GM12891 (cell line): ENCODE measurements around the gene C5orf52.

ENCODE experiments used
- POLR2A ChIP-seq: IDR thresholded peaks from 2 replicates; pipeline ENCODE4 v1.6.1; 2011; ENCODE audit warnings: low read depth, low read length, control low read depth
- POLR2AphosphoS5 ChIP-seq: IDR thresholded peaks from 2 replicates; pipeline ENCODE4 v1.6.1; 2011; ENCODE audit warnings: low read depth, low read length, control low read depth

- no peak for TF ChIP-seq POLR2AphosphoS5
- TF ChIP-seq POLR2A, result no peak
Observed at GRCh38 chr5:157668356-157668755, 3.0 kb upstream of the C5orf52 start.
